A549 (cell line): ENCODE data around the gene SLC4A4. TPM values are rescaled to one million over a fixed set of nuclear protein-coding genes. Genes with fewer than 3 reads are reported as not detected.

ENCODE experiments used
- ATAC-seq, 2 experiments: fragments of 200-7000 bp in 1 of 2; fragments of >200 bp in 1 of 2; cut with Nextera tagmentation in 1 of 2; cut with Tn5 transposase in 1 of 2; 3 replicates each; pipeline versions ENCODE4 v1.8.0 to v1.9.1; 2018 to 2020; ENCODE audit warnings: mild to moderate bottlenecking in 1 of 2, moderate library complexity in 1 of 2
- CTCF ChIA-PET: fragments of 300-600 bp; sonication (Branson Sonifier 250); formaldehyde crosslinking; extraction: SDS; loops from one replicate; lab custom pipeline; 2021; ENCODE audit warnings: antibody characterized with exemption, inconsistent platforms; lab: Yijun Ruan, JAX
- POLR2A ChIA-PET: fragments of 350-600 bp; formaldehyde crosslinking; extraction: SDS; loops from one replicate; lab custom pipeline; 2021; ENCODE audit warnings: antibody characterized with exemption, inconsistent platforms; lab: Yijun Ruan, JAX
- DNase-seq, 2 experiments: peaks; one replicate each; pipeline versions ENCODE4 v3.0.0 to v3.0.0-alpha.2; 2011 to 2016; ENCODE audit warnings: low read depth in 1 of 2, low spot score in 1 of 2
- FAIRE-seq: peaks from 2 replicates; lab custom pipeline; 2011; peaks lifted over from hg19 to GRCh38; lab: Jason Lieb, UNC
- H3K27ac ChIP-seq, 2 experiments: fragments of >200 bp; sonication (Bioruptor Twin); formaldehyde crosslinking; 3 replicates each; pipeline ENCODE4 v1.5.1; 2016 to 2017
- H3K4me1 ChIP-seq: fragments of >200 bp; sonication (Bioruptor Twin); formaldehyde crosslinking; 3 replicates; pipeline ENCODE4 v1.6.1; 2016
- H3K4me2 ChIP-seq: fragments of >200 bp; sonication (Bioruptor Twin); formaldehyde crosslinking; 3 replicates; pipeline ENCODE4 v1.6.1; 2016
- H3K4me3 ChIP-seq: fragments of >200 bp; sonication (Bioruptor Twin); formaldehyde crosslinking; 3 replicates; pipeline ENCODE4 v1.5.1; 2016
- H3K9me3 ChIP-seq: fragments of >200 bp; sonication (Bioruptor Twin); formaldehyde crosslinking; 3 replicates; pipeline ENCODE4 v1.6.1; 2016
- CBX8 ChIP-seq: fragments of 200-600 bp; sonication (generic); IDR thresholded peaks from 2 replicates; pipeline ENCODE4 v1.6.1; 2016
- E2F6 ChIP-seq: IDR thresholded peaks from 2 replicates; pipeline ENCODE4 v1.6.1; 2012; ENCODE audit warnings: low read depth, borderline replicate concordance
- EHF ChIP-seq: fragments of 250-450 bp; sonication (Bioruptor Pico); IDR thresholded peaks from 2 replicates; pipeline ENCODE4 v1.5.0; 2020; ENCODE audit warnings: mild to moderate bottlenecking
- EHMT2 ChIP-seq: fragments of 200-600 bp; sonication (generic); IDR thresholded peaks from 2 replicates; pipeline ENCODE4 v1.6.1; 2016; ENCODE audit warnings: antibody characterized with exemption, low read depth, mild to moderate bottlenecking, moderate library complexity
- EP300 ChIP-seq, 2 experiments: fragments of >200 bp; sonication (Bioruptor Twin); formaldehyde crosslinking; IDR thresholded peaks; 2 replicates in 1 of 2; 3 replicates in 1 of 2; pipeline ENCODE4 v1.6.1; 2016 to 2017
- ESRRA ChIP-seq: fragments of 150-350 bp; IDR thresholded peaks from 2 replicates; pipeline ENCODE4 v1.6.1; 2014; ENCODE audit warnings: mild to moderate bottlenecking, low read length, borderline replicate concordance
- FOSL2 ChIP-seq, 2 experiments: fragments of 450-650 bp in 1 of 2; fragments of >200 bp in 1 of 2; sonication (Bioruptor Twin) in 1 of 2; formaldehyde crosslinking; IDR thresholded peaks; 2 replicates each; pipeline versions ENCODE4 v1.5.0 to v1.6.1; 2016 to 2020; ENCODE audit warnings: mild to moderate bottlenecking in 1 of 2, moderate library complexity in 1 of 2
- FOXS1 ChIP-seq: fragments of 250-450 bp; sonication (Bioruptor Pico); IDR thresholded peaks from 2 replicates; pipeline ENCODE4 v1.5.0; 2020; ENCODE audit warnings: mild to moderate bottlenecking, moderate library complexity
- GATA3 ChIP-seq: IDR thresholded peaks from 2 replicates; pipeline ENCODE4 v1.6.1; 2012; ENCODE audit warnings: borderline replicate concordance
- HES2 ChIP-seq: fragments of >200 bp; sonication (Bioruptor Twin); formaldehyde crosslinking; IDR thresholded peaks from 2 replicates; pipeline ENCODE4 v1.6.1; 2016
- HEYL ChIP-seq: fragments of 250-450 bp; sonication (Bioruptor Pico); IDR thresholded peaks from 2 replicates; pipeline ENCODE4 v1.8.0; 2021; ENCODE audit warnings: mild to moderate bottlenecking, moderate library complexity
- JUN ChIP-seq, 2 experiments: fragments of >200 bp; sonication (Bioruptor Twin); formaldehyde crosslinking; IDR thresholded peaks; 2 replicates in 1 of 2; 3 replicates in 1 of 2; pipeline ENCODE4 v1.6.1; 2016 to 2017
- JUNB ChIP-seq: fragments of >200 bp; sonication (Bioruptor Twin); formaldehyde crosslinking; IDR thresholded peaks from 2 replicates; pipeline ENCODE4 v1.6.1; 2016
- MAFK ChIP-seq: fragments of 450-650 bp; IDR thresholded peaks from 2 replicates; pipeline ENCODE4 v1.6.1; 2014; ENCODE audit not compliant: partially characterized antibody
- MAZ ChIP-seq: fragments of 150-350 bp; IDR thresholded peaks from 2 replicates; pipeline ENCODE4 v1.6.1; 2014; ENCODE audit warnings: antibody characterized with exemption, low read depth, low read length, borderline replicate concordance
- NPAS2 ChIP-seq: fragments of 250-450 bp; sonication (Bioruptor Pico); IDR thresholded peaks from 2 replicates; pipeline ENCODE4 v1.8.0; 2022; ENCODE audit warnings: mild to moderate bottlenecking, moderate library complexity, borderline replicate concordance
- RAD21 ChIP-seq, 2 experiments: fragments of >200 bp in 1 of 2; sonication (Bioruptor Twin) in 1 of 2; formaldehyde crosslinking in 1 of 2; IDR thresholded peaks in 1 of 2; conservative IDR thresholded peaks in 1 of 2; 2 replicates in 1 of 2; 3 replicates in 1 of 2; pipeline ENCODE4 v1.6.1; 2012 to 2018; ENCODE audit warnings: inconsistent platforms in 1 of 2
- RCOR1 ChIP-seq: fragments of 150-350 bp; IDR thresholded peaks from 2 replicates; pipeline ENCODE4 v1.6.1; 2014; ENCODE audit warnings: antibody characterized with exemption, low read length, low read depth
- RFX5 ChIP-seq: fragments of 450-650 bp; IDR thresholded peaks from 2 replicates; pipeline ENCODE4 v1.7.1; 2014; ENCODE audit warnings: antibody characterized with exemption, mild to moderate bottlenecking, moderate library complexity
- SREBF2 ChIP-seq: fragments of 450-650 bp; IDR thresholded peaks from 2 replicates; pipeline ENCODE4 v1.6.1; 2014; ENCODE audit warnings: mild to moderate bottlenecking, moderate library complexity
- ZC3H11A ChIP-seq: fragments of 450-650 bp; IDR thresholded peaks from 2 replicates; pipeline ENCODE4 v1.6.1; 2014; ENCODE audit warnings: antibody characterized with exemption, mild to moderate bottlenecking
- WGBS: methylation state at CpG from one replicate; pipeline ENCODE4 v1.1.6; 2017; ENCODE audit errors: missing lambda C conversion rate; 5-methylcytosine and 5-hydroxymethylcytosine counted together
- polyA plus RNA-seq, 4 experiments: library from polyadenylated mRNA; depleted of rRNA in 3 of 4; stranded (reverse); fragments of >200 nt; fragmentation: RNase III in 1 of 4; extraction: RNeasy Plus Mini Kit Qiagen cat#74134 plus additional on column Dnase treatment in 1 of 4; gene quantifications; 2 replicates in 3 of 4; 3 replicates in 1 of 4; pipeline ENCODE4 v1.2.3, GENCODE V29; 2011 to 2017

The SLC4A4 gene
- polyA plus RNA-seq, 2 of the 4 experiments (the other 2 are of a cell fraction), result 1.8 to 2.9 TPM

- peak overlapping the region; percentile 19 to 22; a peak in 1 of 6 replicates for H3K27ac ChIP-seq
- peak overlapping the region; percentile 40 for H3K4me2 ChIP-seq
- FAIRE-seq (no peak), ATAC-seq (peak; percentile 91 to 93), DNase-seq (peak; percentile 3 to 67)
- H3K9me3 ChIP-seq, result no peaks in the 10 kb centered on the region
- TF ChIP-seq FOSL2 (IDR thresholded peaks at IDR 0.05) (no peak), FOSL2 (CRISPR knock-in tag; IDR thresholded peaks at IDR 0.05) (peak; percentile 66), RAD21 (conservative IDR thresholded peaks at IDR 0.05 in 1 of 2, IDR thresholded peaks at IDR 0.05 in 1 of 2) (0 out of 5 replicates have a peak, but pooled peaks of 1 of the 2 experiments have one; percentile 15), HES2 (no peak), EP300 (IDR thresholded peaks at IDR 0.05) (no peak), EHMT2 (no peak), JUNB (peak; percentile 30; the same call in 1 of the 2 replicates)
- H3K4me3 ChIP-seq, result no peak overlapping the region
- POLR2A ChIA-PET, result no interaction called here
- H3K4me1 ChIP-seq, result peaks cover 25% of the 10 kb centered on the region
- WGBS, result 0% methylated on average over 1 of the region's 1 CpG
- CTCF ChIA-PET, result interaction anchor here (1.1 kb wide), 1 partner anchor 227 kb away, joined by 3 read pairs; no protein-coding TSS in a partner anchor
Observed at GRCh38 chr4:71456841-71457240, 118.0 kb downstream of the SLC4A4 start.

GRCh38 chr4:71460371-71460770, 121.6 kb downstream of the SLC4A4 start:
- 18% methylated on average over 4 of the region's 4 CpGs for WGBS
- ATAC-seq (peak in 1 of 2 experiments; percentile 44; a peak in 1 of 6 replicates), DNase-seq (peak in 1 of 2 experiments; percentile 60), FAIRE-seq (no peak)
- Histone ChIP-seq H3K27ac (0 out of 6 replicates have a peak overlapping the region, but pooled peaks have one; percentile 35), H3K4me2 (peak overlapping the region; percentile 71), H3K4me1 (peaks cover 25% of the 10 kb centered on the region), H3K9me3 (no peaks in the 10 kb centered on the region), H3K4me3 (no peak overlapping the region)
- POLR2A ChIA-PET, result no interaction called here
- CTCF ChIA-PET, result no interaction called here
- TF ChIP-seq RAD21 (conservative IDR thresholded peaks at IDR 0.05 in 1 of 2, IDR thresholded peaks at IDR 0.05 in 1 of 2), result 0 out of 5 replicates have a peak, but pooled peaks of 1 of the 2 experiments have one; percentile 15
- no peak for TF ChIP-seq NPAS2
- no peak for TF ChIP-seq MAFK
- TF ChIP-seq GATA3, result 0 out of 2 replicates have a peak, but pooled peaks have one; percentile 14
- no peak for TF ChIP-seq HES2
- no peak for TF ChIP-seq SREBF2
- TF ChIP-seq CBX8, result no peak
- TF ChIP-seq RFX5, result no peak
- TF ChIP-seq JUN (IDR thresholded peaks at IDR 0.05), result no peak

GRCh38 chr4:71461422-71461821, 122.6 kb downstream of the SLC4A4 start:
- Histone ChIP-seq H3K4me3 (no peak overlapping the region), H3K27ac (no peak overlapping the region), H3K4me2 (no peak overlapping the region), H3K9me3 (no peaks in the 10 kb centered on the region), H3K4me1 (peaks cover 22% of the 10 kb centered on the region)
- FAIRE-seq (no peak), DNase-seq (no peak), ATAC-seq (no peak)
- ChIA-PET CTCF (no interaction called here), POLR2A (no interaction called here)
- TF ChIP-seq ESRRA (no peak), MAFK (peak; percentile 55), EHF (no peak)
- WGBS, result 93% methylated on average over 4 of the region's 4 CpGs

GRCh38 chr4:71466775-71467174, 128.0 kb downstream of the SLC4A4 start:
- no peak overlapping the region for H3K4me3 ChIP-seq
- POLR2A ChIA-PET, result no interaction called here
- TF ChIP-seq ZC3H11A, result no peak
- TF ChIP-seq RCOR1, result no peak
- TF ChIP-seq E2F6, result no peak
- no peak for TF ChIP-seq MAZ
- TF ChIP-seq HEYL (CRISPR knock-in tag), result no peak
- no peak for TF ChIP-seq HES2
- TF ChIP-seq EHF, result no peak
- TF ChIP-seq FOXS1, result no peak
- no peak for TF ChIP-seq CBX8
- no peak for TF ChIP-seq MAFK
- FAIRE-seq (no peak), DNase-seq (no peak), ATAC-seq (no peak)
- no peaks in the 10 kb centered on the region for H3K9me3 ChIP-seq
- H3K4me2 ChIP-seq, result no peak overlapping the region
- H3K27ac ChIP-seq, result no peak overlapping the region
- WGBS, result 52% methylated on average over 3 of the region's 3 CpGs
- no peaks in the 10 kb centered on the region for H3K4me1 ChIP-seq
- CTCF ChIA-PET, result no interaction called here
